ENCODE results near the gene EIF4E2. TPM values are rescaled to one million over a fixed set of nuclear protein-coding genes. Genes with fewer than 3 reads are reported as not detected.
A peak's percentile ranks its signal among the peaks of the same experiment; 100 is the strongest.
"Not testable (repeated sequence)": the region's sequence is repeated elsewhere in the genome, so short reads cannot be mapped to it uniquely, and the experiment has no call there.

EIF4E2 gene
- total RNA-seq, 1 experiment from 2014 or later: 77.5 TPM

DNA sequence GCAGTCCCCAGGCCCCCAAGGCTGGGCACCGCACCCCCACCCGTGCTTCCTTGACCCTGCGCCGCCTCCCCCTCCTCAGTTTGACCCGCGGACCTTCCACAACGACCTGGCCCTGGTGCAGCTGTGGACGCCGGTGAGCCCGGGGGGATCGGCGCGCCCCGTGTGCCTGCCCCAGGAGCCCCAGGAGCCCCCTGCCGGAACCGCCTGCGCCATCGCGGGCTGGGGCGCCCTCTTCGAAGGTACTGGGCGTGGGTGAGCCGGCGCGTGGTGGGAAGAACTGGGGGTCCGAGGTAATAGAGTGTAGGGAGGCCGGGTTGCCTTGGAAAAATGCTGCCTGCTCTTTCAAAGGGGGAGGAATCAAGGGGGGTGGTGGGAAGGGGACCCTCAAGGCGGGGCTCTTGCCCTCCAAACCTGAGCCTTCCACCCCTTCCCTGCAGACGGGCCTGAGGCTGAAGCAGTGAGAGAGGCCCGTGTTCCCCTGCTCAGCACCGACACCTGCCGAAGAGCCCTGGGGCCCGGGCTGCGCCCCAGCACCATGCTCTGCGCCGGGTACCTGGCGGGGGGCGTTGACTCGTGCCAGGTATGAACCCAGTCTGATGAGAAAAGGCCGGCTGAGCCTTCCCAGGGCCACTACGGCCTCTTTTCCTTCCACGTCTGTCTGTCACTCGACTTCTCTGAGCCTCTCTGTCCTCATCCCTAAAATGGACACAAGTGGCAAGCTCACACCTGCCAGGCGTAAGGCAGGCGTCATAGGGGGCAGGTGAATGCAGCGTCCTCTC lies 27.7 kb upstream of the EIF4E2 start:
- DNase-seq (ENCODE audit: low spot score): no peak

DNA sequence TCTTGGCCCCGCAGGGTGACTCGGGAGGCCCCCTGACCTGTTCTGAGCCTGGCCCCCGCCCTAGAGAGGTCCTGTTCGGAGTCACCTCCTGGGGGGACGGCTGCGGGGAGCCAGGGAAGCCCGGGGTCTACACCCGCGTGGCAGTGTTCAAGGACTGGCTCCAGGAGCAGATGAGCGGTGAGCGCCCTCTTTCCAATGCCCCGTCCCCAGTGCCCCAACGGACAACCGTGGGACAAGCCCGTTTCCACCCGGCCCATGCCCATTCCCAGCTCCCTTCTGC lies 27.1 kb upstream of the EIF4E2 start:
- DNase-seq (ENCODE audit: low spot score): no peak

DNA sequence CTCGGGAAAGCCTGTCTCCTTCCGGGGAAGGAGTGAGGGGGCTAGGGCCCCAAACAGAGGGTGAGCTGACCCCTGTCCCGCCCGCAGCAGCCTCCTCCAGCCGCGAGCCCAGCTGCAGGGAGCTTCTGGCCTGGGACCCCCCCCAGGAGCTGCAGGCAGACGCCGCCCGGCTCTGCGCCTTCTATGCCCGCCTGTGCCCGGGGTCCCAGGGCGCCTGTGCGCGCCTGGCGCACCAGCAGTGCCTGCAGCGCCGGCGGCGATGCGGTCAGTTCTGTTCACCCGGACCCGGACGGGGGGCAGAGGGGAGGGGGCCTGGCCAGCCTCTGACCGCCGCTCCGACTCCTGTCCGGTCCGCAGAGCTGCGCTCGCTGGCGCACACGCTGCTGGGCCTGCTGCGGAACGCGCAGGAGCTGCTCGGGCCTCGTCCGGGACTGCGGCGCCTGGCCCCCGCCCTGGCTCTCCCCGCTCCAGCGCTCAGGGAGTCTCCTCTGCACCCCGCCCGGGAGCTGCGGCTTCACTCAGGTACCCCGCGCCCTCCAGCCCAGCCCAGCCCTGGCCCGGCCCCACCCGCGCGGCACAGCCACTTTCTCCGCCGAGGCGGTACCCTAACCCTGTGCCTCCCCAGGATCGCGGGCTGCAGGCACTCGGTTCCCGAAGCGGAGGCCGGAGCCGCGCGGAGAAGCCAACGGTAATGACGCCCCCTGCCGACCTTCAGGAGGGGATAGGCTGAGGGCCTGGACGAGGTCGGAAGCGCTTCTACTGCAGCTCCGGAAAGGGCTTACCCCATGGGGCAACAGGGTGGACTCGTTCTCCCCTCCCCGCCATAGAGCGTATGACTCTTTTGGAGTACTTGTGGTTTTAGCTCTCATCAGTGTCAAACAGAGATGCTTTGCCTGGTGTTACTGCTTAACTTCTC lies 26.5 kb upstream of the EIF4E2 start:
- DNase-seq (ENCODE audit: low spot score): no peak

DNA sequence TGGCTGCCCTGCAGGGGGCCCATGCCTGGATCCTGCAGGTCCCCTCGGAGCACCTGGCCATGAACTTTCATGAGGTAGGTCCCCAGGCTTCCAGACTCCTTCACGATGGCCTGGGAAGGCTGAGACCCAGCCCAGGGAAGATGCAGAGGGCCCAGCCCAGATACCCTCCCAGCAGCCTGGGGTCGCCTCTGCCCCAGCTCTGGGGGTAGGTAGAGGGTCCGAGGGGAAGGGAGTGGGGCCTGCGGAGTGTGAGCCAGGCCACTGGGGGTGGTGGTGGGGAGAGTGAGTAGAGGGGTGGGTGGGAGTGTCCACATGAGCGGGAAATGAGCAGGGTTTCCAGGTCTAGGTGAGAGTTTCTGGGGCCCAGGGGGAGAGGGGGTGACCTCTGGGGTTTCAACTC lies 25.7 kb upstream of the EIF4E2 start:
- DNase-seq (ENCODE audit: low spot score): no peak

DNA sequence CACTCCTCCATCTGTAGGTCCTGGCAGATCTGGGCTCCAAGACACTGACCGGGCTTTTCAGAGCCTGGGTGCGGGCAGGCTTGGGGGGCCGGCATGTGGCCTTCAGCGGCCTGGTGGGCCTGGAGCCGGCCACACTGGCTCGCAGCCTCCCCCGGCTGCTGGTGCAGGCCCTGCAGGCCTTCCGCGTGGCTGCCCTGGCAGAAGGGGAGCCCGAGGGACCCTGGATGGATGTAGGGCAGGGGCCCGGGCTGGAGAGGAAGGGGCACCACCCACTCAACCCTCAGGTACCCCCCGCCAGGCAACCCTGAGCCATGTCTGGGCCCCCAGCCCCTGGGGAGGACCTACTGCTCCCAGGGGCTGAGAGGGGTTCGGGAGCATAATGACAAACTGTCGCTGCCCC lies 25.3 kb upstream of the EIF4E2 start:
- DNase-seq (ENCODE audit: low spot score): no peak

DNA sequence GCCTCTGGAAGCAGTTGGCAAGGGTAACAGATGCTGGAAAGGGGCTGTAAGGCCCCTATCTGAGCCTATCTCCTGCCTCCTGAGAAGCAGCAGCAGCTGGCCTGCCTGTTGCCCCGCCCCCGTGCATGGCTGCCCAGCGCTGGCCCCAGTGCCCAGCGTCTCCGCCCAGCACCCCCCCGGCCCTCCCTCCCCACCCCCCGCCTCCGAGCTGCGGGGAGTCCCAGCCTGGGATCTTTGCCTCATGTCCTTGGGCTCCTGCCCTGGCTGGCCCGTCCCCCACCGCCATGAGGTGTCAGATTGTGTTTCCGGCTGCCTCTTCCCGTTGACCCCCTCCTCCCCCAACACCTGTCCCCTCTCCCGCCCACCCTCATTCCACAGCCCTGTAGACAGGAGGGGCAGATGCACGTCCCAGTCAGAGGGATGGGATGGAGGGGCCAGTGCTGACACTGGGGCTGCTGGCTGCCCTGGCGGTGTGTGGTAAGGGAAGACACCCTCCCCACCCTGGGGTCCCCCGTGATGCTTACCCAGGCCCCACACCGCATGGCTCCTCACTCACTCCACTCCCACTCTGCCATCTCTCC lies 24.6 kb upstream of the EIF4E2 start, which contains the start of gene CHRND:
CHRND (plus strand) TSS at position 370 of the 581 bp plus-strand sequence; CDS start at position 426, 56 bp downstream.
- no peak for DNase-seq (ENCODE audit: low spot score)

DNA sequence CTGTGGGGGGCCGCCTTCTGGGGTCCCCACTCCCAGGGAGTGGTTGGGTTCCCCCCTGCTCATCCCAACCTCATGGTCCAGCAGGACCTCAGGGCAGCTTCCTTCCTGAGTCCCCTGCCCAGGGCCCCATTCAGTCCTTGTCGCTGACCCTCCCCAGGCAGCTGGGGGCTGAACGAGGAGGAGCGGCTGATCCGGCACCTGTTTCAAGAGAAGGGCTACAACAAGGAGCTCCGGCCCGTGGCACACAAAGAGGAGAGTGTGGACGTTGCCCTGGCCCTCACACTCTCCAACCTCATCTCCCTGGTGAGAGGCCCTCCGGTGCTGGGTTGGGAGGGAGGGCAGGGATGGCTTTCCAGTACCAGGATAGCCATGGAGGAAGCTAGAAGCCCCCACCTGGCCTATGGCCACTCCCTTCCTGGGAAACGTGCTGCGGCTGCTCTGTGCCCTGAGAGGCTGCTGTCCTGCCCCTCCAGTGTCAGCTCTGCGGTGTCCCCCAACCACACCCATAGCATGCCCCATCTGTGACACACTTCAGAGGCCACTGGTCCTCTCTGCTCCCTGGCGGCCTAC lies 24.0 kb upstream of the EIF4E2 start:
- no peak for DNase-seq (ENCODE audit: low spot score)

DNA sequence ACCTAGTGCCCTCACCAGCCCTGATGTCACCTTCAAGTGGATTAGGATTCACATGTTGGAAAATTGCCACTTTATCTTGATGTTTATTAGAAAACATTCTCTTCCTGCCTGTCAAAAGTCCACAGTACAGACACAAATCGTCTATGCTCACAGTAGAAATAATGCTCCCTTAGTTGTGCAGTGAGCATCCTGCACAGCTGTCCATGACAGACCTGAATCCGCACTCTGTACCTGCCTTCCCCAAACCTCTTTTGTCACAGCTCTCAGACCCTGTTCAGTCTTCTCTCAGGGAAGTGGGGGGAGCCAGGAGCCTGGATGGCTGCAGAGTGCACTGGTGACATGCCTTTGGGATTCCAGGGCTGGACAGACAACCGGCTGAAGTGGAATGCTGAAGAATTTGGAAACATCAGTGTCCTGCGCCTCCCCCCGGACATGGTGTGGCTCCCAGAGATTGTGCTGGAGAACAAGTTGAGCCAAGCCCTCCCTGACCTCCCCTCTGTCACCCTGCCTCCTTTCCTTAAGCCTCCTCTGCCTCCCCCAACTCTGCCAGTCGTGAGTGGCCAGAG lies 22.5 kb upstream of the EIF4E2 start:
- no peak for DNase-seq (ENCODE audit: low spot score)

DNA sequence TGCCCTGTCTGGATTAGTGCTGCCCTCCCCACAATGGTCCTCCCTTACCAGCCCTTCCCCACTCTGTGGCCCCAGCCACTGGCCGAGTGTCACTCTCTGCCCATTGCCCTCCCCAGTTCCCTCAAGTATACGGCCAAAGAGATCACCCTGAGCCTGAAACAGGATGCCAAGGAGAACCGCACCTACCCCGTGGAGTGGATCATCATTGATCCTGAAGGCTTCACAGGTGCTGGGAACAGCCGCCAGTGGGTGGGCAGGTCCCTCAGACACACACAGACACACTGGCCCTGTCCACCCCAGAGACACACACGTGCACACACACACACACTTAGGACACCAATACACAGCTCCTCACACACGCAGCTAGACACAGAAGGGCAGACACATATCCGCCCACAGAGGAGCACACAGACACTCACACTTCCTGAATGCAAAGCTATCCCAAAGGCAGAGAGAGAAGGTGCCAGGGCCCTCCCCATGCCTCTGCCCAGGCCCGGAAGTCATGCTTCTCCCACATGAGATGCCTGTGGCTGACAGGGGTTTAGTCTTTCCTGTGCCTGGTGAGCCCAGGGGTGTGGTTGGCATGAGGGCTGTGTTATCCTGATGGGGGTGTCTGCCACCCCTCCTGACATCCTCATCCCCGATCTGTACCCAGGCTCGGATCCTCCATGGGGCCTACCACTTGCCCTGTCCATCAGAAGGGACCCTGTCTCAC lies 21.6 kb upstream of the EIF4E2 start:
- no peak for DNase-seq (ENCODE audit: low spot score)

DNA sequence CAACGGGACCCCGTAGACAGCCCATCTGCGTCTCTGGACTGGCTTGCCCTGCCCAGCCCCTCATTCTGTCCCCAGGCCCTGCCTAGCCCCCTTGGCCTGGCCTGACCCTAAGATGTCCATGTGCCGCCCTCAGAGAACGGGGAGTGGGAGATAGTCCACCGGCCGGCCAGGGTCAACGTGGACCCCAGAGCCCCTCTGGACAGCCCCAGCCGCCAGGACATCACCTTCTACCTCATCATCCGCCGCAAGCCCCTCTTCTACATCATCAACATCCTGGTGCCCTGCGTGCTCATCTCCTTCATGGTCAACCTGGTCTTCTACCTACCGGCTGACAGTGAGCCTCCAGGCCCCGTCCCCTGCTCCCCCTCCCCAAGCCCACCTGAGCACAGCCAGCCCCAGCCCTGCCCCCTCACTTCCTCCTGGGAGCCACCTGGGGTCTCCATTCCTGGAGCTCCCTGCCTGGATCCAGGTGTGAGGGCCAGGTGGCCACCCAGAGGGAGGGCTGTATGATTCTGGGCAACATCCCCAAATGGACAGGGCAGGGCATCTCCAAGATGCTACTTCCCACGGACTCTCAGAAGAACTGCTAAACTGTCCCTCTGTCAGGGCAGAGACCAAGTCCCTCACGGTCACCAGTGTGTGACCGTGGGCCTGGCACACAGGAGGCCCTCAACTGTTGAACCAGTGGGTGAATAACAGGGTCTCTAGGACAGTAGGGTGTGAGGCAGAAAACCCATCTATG lies 20.5 kb upstream of the EIF4E2 start:
- DNase-seq (ENCODE audit: low spot score): no peak

DNA sequence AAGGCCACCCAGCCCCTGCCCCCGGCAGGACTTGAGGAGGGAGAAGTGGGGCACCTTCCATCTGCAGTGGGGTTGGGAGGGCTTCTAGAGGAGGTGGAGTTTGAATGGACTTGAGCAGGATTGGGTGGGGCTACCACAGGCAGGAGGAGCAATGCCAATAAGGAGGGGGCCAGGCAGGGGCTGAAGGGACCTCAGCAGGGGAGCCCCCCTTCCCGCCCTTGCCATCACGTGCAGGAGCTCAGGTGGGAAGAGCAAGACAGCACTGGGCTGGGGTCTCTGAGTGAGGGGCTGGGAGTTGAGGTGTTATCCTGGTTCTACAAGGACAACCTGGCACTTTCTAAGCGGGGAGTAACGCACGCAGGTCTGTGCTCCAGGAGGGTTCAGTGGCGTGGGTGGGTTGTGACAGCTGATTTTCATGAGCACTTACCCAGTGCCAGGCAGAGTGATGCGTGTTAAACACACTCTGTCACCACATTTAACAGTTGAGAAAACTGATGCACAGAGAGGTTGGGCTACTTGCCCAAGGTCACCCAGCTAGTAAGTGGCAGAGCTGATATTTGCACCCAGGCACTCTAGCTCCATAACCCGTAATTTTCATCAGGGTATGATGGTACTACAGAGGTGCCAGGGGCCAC lies 19.7 kb upstream of the EIF4E2 start:
- DNase-seq (ENCODE audit: low spot score): no peak

DNA sequence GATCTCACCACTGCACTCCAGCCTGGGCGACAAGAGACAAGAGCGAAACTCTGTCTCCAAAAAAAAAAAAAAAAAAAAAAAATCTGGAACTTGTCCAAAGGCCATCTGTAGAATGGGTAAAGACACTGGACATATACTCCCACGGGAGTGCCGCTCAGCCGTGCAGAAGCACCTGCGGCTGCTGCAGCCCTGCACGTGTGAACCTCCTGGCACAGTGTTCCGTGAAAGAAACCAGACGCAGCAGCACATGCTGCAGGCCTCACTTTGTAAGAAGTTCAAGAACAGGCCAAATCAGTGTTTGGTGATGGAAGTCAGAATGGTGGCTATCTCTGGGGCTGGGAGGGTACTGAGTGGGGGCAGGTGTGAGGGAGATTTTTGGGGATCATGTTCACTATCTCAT lies 18.1 kb upstream of the EIF4E2 start:
- no peak for DNase-seq (ENCODE audit: low spot score)

DNA sequence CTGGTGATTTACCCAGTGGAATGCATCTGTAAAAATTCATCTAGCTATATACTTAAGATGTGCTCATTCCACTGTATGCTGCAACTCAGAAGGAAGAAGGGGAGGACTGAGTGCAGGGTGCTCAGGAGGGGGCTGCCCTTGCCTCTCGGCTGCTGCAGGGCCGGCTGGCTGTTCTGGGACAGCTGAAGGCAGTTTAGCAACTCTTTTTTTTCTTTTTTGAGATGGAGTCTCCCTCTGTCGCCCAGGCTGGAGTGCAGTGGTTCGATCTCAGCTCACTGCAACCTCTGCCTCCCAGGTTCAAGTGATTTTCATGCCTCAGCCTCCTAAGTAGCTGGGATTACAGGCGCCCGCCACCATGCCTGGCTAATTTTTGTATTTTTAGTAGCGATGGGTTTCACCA lies 17.7 kb upstream of the EIF4E2 start:
- not testable (repeated sequence) for DNase-seq (ENCODE audit: low spot score)

DNA sequence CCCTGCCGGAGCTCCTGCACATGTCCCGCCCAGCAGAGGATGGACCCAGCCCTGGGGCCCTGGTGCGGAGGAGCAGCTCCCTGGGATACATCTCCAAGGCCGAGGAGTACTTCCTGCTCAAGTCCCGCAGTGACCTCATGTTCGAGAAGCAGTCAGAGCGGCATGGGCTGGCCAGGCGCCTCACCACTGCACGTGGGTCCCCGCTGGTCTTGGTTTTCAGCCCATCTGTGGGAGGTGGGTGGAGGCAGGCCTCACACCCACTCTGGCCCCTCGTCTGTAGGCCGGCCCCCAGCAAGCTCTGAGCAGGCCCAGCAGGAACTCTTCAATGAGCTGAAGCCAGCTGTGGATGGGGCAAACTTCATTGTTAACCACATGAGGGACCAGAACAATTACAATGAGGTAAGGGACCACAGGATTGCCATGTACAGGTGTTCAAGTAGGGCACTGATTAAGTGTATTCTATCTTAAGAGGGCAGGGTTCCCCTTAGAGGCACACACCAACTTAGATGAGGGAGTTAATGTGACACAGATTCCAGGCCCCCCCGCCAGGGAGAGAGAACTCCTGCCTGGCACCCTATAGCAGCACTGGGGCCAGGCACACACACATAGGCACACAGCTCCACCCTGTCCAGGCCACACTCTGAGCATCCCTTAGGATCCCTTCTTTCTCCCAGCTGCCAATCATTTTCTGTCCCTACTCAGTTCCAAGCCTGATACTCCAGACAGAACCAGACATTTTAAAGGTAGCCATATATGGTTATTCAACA lies 16.4 kb upstream of the EIF4E2 start:
- no peak for DNase-seq (ENCODE audit: low spot score)

DNA sequence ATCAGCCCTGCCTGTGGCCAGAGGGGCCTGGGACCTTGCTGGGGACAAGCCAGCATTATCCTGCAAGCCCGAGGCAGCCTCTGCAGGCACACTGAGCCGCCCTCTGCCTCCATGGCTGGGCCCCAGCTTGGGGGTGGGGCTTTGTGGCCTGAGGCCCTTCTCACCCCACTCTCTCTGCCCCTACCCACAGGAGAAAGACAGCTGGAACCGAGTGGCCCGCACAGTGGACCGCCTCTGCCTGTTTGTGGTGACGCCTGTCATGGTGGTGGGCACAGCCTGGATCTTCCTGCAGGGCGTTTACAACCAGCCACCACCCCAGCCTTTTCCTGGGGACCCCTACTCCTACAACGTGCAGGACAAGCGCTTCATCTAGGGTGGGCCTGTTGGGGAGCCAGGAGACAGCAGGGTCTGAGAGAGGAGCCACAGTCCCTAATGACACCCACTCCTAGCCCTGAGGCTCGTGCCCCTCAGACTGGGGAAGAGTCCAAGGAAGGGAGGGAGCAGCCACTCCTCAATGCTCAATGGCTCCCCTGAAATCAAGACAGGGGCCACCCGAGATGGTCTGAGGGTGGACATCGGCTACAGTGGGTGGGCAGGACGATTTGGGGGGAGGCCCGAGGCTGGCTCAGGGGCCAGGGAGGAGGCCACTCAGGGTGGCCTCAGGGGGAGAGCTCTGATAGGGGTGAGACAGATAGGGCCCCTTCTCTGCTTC lies 15.4 kb upstream of the EIF4E2 start:
- no peak for DNase-seq (ENCODE audit: low spot score)

DNA sequence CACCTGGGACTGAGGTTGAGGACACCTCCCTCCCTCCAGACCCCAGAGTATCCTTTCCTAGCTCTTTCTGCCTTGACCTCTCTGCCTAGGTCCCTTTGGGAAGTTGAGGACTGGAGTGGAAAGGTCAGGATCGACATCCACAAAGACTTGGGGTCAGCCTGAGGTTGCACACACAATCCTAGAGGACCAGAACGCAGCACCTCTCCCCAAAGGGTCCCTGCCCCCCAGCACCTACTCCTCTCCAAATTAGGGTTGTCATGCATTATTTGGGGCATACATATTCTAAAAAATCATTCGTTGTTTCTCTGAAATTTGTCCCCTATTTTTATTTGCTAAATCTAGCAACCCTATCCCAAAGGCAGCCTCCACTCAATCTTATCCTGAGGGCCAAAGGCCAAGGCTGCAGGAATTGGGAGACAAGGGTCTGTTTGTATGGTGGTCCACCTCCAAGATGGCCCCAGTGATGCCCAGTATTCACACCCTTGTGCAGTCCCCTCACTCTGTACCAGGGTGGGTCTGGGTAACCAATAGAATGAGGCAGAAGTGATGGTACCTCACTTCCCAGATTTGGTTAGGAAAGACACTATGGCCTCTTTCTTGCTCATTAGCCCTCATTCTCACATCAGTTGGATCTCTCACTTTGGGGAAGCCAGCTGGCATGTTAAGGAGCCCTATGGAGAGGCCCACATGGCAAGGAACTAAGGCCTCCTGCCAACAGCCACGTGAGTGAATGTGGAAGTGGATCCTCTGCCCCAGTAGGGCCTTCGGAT lies 14.5 kb upstream of the EIF4E2 start:
- DNase-seq (ENCODE audit: low spot score): no peak

DNA sequence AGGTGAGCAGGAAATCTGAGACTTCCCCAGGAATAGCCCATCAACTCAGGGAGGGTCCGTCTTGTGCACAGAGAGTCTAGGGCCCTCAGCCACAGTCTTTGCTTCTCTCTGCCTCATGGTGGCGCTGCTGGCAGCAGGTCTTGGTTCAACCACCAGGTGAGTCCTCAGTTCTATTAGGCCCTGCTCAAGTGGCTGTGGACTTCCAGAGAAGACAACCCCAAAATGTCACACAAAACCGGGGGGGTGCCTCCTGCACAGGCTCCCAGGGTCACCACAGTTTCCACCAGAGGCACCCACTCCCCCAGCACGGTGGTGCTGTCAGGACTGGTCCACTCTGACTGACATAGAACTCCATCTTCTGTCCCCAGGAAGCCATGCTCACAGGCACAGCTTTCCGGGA lies 13.4 kb upstream of the EIF4E2 start:
- peak; percentile 56 for DNase-seq (ENCODE audit: low spot score)

DNA sequence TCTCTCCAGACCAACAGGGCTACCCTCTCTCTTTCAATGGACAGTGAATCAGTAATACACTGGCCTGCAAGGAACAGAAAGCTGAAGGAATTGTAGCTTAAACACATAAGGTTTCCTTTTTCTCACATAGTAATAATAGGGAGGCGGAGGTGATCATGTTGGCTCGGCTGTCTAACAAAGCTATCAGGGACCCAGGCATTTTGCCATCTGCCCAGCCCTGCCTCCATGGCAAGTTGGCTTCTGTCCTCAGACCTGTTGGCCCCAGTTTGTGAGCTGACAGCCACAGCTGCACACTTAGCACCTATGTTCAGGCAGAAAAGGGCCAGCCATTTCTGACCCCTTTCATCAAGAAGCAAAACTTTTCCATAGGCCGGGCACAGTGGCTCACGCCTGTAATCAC lies 13.0 kb upstream of the EIF4E2 start:
- DNase-seq (ENCODE audit: low spot score): no peak

All from HT-29 (cell line).